ENCODE data around the gene ENKUR. TPM values are rescaled to one million over a fixed set of nuclear protein-coding genes. Genes with fewer than 3 reads are reported as not detected.
"Not testable (repeated sequence)": the region's sequence is repeated elsewhere in the genome, so short reads cannot be mapped to it uniquely, and the experiment has no call there.

Gene ENKUR
- total RNA-seq, 1 experiment from 2014 or later, result 0.17 TPM

- DNase-seq (ENCODE audit: low spot score), result no peak
- Histone ChIP-seq H3K4me3 (ENCODE audit: low read depth, low read length, poor library complexity, severe bottlenecking) (no peak overlapping the region), H3K36me3 (ENCODE audit: insufficient read depth, low read length, poor library complexity, severe bottlenecking) (no peaks in the 10 kb centered on the region), H3K9me3 (ENCODE audit: low read depth, low read length, poor library complexity, severe bottlenecking) (no peaks in the 10 kb centered on the region), H3K27ac (ENCODE audit: low read depth, low read length, poor library complexity, severe bottlenecking) (no peak overlapping the region), H3K27me3 (replicated peaks; ENCODE audit: insufficient read depth, low read depth, low read length, poor library complexity) (no peaks in the 10 kb centered on the region), H3K4me1 (ENCODE audit: insufficient read depth, low read length, poor library complexity, severe bottlenecking) (no peaks in the 10 kb centered on the region)
- intact Hi-C loops (cut with micrococcal nuclease; ENCODE audit: unreplicated experiment), result no loop called here
- no TSS peak for BruUV-seq (replicated peaks)
- ChIA-PET POLR2A (ENCODE audit: low non-redundant PET) (no interaction called here), CTCF (no interaction called here)
- TF ChIP-seq, protein P1, sequence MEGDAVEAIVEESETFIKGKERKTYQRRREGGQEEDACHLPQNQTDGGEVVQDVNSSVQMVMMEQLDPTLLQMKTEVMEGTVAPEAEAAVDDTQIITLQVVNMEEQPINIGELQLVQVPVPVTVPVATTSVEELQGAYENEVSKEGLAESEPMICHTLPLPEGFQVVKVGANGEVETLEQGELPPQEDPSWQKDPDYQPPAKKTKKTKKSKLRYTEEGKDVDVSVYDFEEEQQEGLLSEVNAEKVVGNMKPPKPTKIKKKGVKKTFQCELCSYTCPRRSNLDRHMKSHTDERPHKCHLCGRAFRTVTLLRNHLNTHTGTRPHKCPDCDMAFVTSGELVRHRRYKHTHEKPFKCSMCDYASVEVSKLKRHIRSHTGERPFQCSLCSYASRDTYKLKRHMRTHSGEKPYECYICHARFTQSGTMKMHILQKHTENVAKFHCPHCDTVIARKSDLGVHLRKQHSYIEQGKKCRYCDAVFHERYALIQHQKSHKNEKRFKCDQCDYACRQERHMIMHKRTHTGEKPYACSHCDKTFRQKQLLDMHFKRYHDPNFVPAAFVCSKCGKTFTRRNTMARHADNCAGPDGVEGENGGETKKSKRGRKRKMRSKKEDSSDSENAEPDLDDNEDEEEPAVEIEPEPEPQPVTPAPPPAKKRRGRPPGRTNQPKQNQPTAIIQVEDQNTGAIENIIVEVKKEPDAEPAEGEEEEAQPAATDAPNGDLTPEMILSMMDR (conservative IDR thresholded peaks at IDR 0.05; ENCODE audit: low read depth, low read length), result no peak
- TF ChIP-seq EZH2 (IDR thresholded peaks at IDR 0.05; ENCODE audit: borderline replicate concordance, low read depth, low read length, poor library complexity, severe bottlenecking), result no peak
These were observed 56.6 kb downstream of the ENKUR start for GRCh38 chr10:24959382-24959730.

- ChIA-PET POLR2A (ENCODE audit: low non-redundant PET) (no interaction called here), CTCF (no interaction called here)
- no peaks in the 10 kb centered on the region for H3K36me3 ChIP-seq (ENCODE audit: insufficient read depth, low read length, poor library complexity, severe bottlenecking)
- no peaks in the 10 kb centered on the region for H3K4me1 ChIP-seq (ENCODE audit: insufficient read depth, low read length, poor library complexity, severe bottlenecking)
- H3K4me3 ChIP-seq (ENCODE audit: low read depth, low read length, poor library complexity, severe bottlenecking), result no peak overlapping the region
- TF ChIP-seq, protein P1 (conservative IDR thresholded peaks at IDR 0.05; ENCODE audit: low read depth, low read length), result no peak
- no peak for TF ChIP-seq EZH2 (IDR thresholded peaks at IDR 0.05; ENCODE audit: borderline replicate concordance, low read depth, low read length, poor library complexity, severe bottlenecking)
- intact Hi-C loops (cut with micrococcal nuclease; ENCODE audit: unreplicated experiment), result no loop called here
- BruUV-seq (replicated peaks), result no TSS peak
- no peaks in the 10 kb centered on the region for H3K27me3 ChIP-seq (replicated peaks; ENCODE audit: insufficient read depth, low read depth, low read length, poor library complexity)
- DNase-seq (ENCODE audit: low spot score), result no peak
- no peaks in the 10 kb centered on the region for H3K9me3 ChIP-seq (ENCODE audit: low read depth, low read length, poor library complexity, severe bottlenecking)
- no peak overlapping the region for H3K27ac ChIP-seq (ENCODE audit: low read depth, low read length, poor library complexity, severe bottlenecking)
These were observed 57.1 kb downstream of the ENKUR start for GRCh38 chr10:24958721-24959381.

DNA sequence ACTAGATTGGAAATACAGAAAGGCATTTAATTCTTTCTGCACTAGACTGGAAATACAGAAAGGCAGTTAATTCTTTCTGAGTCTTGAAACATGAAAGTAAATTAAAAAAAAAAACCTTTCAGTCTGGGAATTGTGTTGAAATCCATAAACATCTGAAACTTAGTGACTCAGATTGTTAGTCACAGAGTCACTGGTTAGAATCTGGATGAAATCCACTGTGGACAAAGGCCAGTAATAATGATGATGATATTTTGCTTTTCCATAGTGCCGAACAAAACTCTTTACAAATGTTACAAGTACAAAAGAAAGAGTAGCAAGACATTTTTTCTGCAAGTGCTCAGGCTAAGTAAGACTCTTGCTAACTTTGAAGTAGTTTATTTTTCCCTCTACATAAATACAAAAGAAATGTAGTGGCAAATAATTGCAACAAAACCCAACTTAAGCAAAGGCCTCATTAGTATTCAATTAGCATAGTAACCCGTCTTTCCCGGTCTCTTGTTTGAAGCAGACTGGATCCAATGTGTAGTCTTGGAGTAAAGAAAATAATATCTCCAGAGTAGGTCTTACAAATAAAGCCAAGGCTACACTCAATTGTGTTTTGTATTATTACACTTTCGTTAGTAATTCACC, 57.8 kb downstream of the ENKUR start:
- DNase-seq (ENCODE audit: low spot score), result no peak
- Histone ChIP-seq H3K4me1 (ENCODE audit: insufficient read depth, low read length, poor library complexity, severe bottlenecking) (peaks cover 3% of the 10 kb centered on the region), H3K27ac (ENCODE audit: low read depth, low read length, poor library complexity, severe bottlenecking) (no peak overlapping the region), H3K27me3 (replicated peaks; ENCODE audit: insufficient read depth, low read depth, low read length, poor library complexity) (no peaks in the 10 kb centered on the region), H3K4me3 (ENCODE audit: low read depth, low read length, poor library complexity, severe bottlenecking) (no peak overlapping the region), H3K36me3 (ENCODE audit: insufficient read depth, low read length, poor library complexity, severe bottlenecking) (no peaks in the 10 kb centered on the region), H3K9me3 (ENCODE audit: low read depth, low read length, poor library complexity, severe bottlenecking) (no peaks in the 10 kb centered on the region)
- BruUV-seq (replicated peaks), result no TSS peak
- ChIA-PET CTCF (no interaction called here), POLR2A (ENCODE audit: low non-redundant PET) (no interaction called here)
- TF ChIP-seq, protein P1 (conservative IDR thresholded peaks at IDR 0.05; ENCODE audit: low read depth, low read length), result no peak
- TF ChIP-seq EZH2 (IDR thresholded peaks at IDR 0.05; ENCODE audit: borderline replicate concordance, low read depth, low read length, poor library complexity, severe bottlenecking), result no peak
- intact Hi-C loops (cut with micrococcal nuclease; ENCODE audit: unreplicated experiment), result no loop called here

DNA sequence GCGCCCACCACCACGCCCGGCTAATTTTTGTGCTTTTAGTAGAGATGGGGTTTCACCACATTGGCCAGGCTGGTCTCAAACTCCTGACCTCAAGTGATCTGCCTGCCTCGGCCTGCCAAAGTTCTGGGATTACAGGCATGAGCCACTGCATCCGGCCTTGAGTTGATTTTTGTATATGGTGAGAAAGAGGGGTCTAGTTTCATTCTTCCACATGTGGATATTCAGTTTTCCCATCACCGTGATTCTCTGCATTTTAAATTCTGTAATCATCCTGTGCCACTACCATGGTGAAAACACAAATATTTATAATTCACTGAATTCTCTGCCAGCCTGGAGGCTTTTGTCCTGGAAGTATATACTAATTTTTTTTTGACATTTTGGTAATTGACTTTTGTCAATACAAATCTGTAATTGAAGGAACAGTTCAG, 58.3 kb downstream of the ENKUR start:
- CTCF ChIA-PET; H3K4me1 ChIP-seq (ENCODE audit: insufficient read depth, low read length, poor library complexity, severe bottlenecking); DNase-seq (ENCODE audit: low spot score); H3K27me3 ChIP-seq (replicated peaks; ENCODE audit: insufficient read depth, low read depth, low read length, poor library complexity); H3K9me3 ChIP-seq (ENCODE audit: low read depth, low read length, poor library complexity, severe bottlenecking); BruUV-seq (replicated peaks); H3K4me3 ChIP-seq (ENCODE audit: low read depth, low read length, poor library complexity, severe bottlenecking); intact Hi-C loops (cut with micrococcal nuclease; ENCODE audit: unreplicated experiment); H3K27ac ChIP-seq (ENCODE audit: low read depth, low read length, poor library complexity, severe bottlenecking); H3K36me3 ChIP-seq (ENCODE audit: insufficient read depth, low read length, poor library complexity, severe bottlenecking); POLR2A ChIA-PET (ENCODE audit: low non-redundant PET): not testable (repeated sequence)

All from A673 (cell line).